Measurements from ENCODE around the gene GALNT6.

The GALNT6 gene

DNA sequence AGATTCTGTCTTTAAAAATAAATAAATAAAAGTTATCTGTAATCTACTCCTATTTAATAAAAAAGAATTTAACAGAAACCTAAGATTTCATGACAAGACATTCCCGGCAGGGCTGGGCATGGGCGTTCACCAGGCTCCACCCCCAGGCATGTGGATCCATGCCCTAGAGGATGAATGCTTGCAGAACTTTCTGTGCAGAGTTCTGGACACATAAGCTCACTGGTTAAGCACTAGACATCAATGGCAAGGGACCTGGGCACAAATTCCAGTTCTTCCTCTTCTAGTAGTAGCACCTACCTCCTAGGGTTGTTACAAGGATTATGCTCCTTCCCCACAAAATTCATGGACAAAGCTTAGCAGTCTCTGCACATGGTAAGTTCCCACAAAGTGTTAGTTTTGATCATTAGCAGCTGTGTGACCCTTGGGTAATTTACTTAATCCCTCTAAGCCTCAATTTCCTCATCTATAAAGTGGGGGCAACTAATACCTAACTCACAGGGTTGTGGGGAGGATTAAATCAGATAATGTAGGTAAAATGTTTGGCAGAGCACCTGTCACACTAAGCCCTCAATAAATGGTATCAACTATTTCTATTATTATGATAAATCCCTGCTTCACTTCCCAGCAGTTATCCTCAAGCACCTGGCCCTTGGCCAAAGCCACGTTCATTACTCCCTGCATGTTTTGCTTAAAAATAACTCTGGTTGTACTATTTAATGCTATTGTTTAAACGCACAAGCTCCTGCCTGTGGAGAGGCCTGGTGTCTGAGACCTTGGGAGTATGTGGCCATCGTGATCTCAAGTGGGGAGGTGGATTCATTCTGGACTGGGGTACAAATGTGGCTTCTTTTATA lies 9.8 kb downstream of the GALNT6 start:
- DNase-seq = no peak

DNA sequence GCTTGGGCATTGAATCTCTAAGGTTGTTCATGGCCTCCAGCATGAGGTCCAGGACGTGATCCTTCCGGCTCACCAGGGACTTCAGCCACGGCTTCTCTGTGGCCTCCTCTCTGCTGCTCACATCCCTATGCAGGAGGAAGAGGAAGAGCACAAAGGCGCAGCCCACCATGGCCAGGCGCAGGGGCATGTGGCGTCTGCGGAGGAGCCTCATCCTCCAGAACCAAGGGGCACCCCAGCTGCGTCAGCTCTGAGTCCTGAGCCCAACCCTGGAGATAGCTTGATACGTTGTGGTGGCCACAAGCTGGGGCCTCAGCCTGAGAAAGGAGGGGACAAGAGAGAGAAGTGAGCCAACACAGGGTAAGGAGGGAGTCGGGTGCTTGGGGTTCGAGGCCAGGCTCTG lies 11.6 kb downstream of the GALNT6 start:
- DNase-seq = no peak

- no peak for DNase-seq
Measured at GRCh38 chr12:51378749-51379148, 12.5 kb downstream of the GALNT6 start.

- peak; percentile 80 for DNase-seq
Measured at GRCh38 chr12:51377099-51377984, 13.9 kb downstream of the GALNT6 start.

GRCh38 chr12:51374856-51375255 lies 16.4 kb downstream of the GALNT6 start:
- no peak for DNase-seq

- no peak for DNase-seq
Measured at GRCh38 chr12:51374361-51374760, 16.8 kb downstream of the GALNT6 start.

GRCh38 chr12:51373187-51373586 lies 18.0 kb downstream of the GALNT6 start:
- no peak for DNase-seq

GRCh38 chr12:51372021-51372420 lies 19.2 kb downstream of the GALNT6 start:
- DNase-seq = no peak

DNA sequence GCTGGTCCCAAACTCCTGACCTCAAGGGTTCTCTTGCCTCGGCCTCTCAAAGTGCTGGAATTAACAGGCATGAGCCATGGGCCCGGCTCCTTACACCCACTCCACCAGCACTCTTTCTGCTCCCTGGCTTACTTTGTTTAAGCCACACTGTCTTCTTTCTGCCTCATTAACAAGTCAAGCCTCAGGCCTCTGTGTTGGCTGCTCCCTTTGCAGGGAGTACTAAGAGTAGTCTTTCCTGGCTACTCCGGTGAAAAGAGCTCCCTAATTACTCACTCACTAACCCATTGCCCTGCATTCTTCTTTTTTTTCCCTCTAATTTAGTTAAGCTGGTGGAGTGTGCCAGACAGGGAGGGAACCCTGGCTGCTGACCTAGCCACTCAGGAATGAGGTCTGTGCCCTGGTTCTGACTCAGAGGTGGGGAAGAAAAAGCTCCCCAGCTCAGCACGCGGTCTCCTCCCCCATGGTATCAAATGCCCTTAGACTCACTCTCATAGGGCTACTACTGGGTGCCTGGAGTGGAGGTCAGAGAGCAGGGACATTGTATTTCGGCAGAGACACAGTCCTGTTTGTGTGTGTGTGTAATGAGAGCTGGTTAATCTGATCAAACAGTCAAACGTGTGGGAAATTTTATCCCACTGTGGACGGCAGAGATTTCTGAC lies 19.8 kb downstream of the GALNT6 start:
- DNase-seq = no peak

GRCh38 chr12:51370667-51371066 lies 20.5 kb downstream of the GALNT6 start:
- DNase-seq = no peak

- no peak for DNase-seq
Measured at GRCh38 chr12:51369581-51369980, 21.6 kb downstream of the GALNT6 start.

DNA sequence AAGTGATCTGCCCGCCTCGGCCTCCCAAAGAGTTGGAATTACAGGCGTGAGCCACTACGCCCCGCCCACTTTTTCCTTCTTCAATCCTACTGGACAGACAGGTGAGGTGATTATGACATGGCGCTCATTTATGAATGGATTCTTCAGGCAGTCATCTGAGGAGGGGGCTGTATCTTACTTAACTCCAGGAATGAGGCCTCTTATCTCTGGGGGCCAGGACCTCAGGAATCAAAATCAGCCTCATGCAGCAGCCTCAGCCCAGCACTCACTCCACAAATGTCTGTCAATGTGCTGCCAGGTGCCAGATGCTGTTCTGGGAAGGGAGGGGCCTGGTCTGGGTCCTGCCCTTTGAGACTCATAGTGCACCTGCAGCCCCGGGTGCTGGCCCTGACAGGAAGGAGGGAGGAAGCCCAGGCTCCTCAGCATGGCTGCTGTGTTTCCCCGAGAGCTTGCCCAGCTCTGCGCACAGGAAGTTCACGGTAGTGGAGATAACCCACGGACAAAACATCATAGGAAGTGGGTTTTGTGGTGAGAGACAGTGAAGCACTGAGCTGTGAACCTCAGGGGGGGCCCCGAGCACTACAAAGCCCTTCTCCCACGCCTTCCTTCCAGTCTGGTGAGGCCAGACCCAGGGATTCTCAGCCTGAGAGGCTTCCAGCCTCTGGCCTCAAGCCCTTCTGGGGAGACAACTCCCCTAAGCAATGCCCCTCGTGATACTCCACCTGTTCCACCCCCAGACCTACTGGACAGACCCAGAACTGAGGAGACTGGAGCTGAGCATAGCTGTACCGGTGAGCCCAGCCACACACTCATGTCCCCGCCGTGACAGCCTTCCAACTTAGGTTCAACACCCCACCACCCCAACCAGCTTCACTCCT lies 22.3 kb downstream of the GALNT6 start:
- DNase-seq = no peak

DNA sequence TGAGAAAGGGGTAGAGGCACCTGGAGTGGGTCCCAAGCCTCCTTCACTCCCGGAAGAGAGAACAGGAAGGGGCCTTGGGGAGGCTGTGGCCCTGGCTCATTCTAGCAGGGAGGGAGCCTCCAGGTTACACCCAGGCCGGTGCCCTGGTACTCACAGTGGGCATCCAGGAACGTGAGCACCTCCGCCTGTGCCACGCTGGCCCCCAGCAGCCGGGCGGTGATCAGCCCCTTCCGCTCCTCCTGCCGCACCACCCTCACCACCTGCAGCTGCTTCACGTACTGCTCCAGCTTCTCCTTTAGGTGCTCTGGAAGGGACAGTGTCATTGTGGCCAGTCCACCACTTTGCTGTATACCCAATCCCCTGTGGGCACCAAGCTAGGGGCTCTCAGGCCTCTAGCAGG lies 25.9 kb downstream of the GALNT6 start:
- no peak for DNase-seq

GRCh38 chr12:51364001-51364400 lies 27.2 kb downstream of the GALNT6 start:
- no peak for DNase-seq

GRCh38 chr12:51362747-51363342 lies 28.4 kb downstream of the GALNT6 start:
- DNase-seq = no peak

GRCh38 chr12:51362307-51362706 lies 28.9 kb downstream of the GALNT6 start:
- no peak for DNase-seq

DNA sequence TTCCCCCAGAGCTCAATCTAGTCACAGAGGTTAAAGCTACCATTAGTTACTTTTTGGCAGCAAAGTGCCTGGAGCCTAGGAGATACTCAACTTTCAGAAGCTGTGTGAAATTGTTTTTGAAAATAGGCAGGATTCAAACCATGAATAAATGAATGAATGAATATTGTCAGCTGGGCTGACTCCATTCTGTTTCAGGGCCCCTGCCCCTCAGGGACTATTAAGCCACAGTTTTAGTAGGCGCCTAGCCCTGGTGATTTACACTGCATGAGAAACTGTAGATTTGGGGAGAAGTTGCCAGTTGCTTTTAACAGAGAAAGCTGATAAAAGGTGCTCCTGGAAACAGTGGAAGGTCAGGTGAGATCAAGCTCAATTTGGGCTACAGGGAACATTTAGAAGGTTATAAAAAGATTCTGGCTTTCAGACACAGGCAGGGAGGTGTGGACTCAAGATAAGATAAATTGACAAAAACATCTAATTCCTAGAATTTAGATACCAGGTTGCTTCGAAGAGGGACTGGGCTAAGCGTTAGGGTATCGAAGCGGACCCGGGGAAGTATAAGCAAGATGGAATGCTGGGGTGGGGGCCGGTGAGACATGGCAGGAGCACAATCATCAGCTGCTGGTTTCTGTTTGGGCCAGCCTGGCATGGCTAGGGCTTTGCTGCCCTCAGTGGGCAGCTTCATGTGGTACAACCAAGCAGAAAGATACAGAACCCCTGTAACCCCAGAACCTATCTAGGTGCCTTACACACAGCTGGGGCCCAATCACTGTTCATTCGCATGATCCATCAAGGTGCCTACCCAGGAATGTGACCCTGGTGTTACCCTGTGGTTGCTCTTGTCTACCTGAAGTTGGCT lies 29.8 kb downstream of the GALNT6 start:
- DNase-seq = no peak

DNA sequence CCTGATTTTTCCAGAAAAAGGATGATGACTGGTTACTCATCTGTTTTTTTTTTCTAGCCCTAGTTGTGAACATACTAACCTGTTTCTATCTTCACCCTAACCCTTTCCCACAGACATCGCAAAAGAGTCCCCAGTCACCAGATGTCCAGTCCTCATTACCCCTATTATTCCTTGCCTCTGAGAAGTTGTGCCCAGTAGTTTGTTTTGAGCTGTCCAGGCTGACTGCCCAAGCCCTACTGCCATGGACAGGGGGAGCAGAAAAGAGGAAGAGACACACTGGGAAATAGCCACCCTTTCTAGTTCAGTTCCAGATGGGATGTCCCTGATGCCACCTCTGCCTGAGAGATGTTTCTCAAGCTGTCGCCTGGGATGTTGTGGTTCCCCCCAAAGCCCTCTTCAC lies 30.9 kb downstream of the GALNT6 start:
- no peak for DNase-seq

GRCh38 chr12:51359851-51360250 lies 31.4 kb downstream of the GALNT6 start:
- DNase-seq = no peak

- no peak for DNase-seq
Measured at GRCh38 chr12:51358496-51358895, 32.7 kb downstream of the GALNT6 start.
